Caco-2 (cell line): Measurements from ENCODE around the gene FRMD4A. TPM values are rescaled to one million over a fixed set of nuclear protein-coding genes. Genes with fewer than 3 reads are reported as not detected.

Source experiments
- BruUV-seq: library from RNA; stranded (reverse); fragments of 400-500 nt; replicated peaks from 2 replicates; lab custom pipeline; 2021; lab: Mats Ljungman, UMichigan
- CTCF ChIA-PET: fragments of 300-600 bp; sonication (Branson Sonifier 250); formaldehyde crosslinking; loops from one replicate; lab custom pipeline; 2022; ENCODE audit warnings: antibody characterized with exemption; lab: Charles Lee
- POLR2A ChIA-PET: fragments of 300-600 bp; sonication (Branson Sonifier 250); formaldehyde crosslinking; loops from one replicate; lab custom pipeline; 2022; ENCODE audit warnings: antibody characterized with exemption; lab: Charles Lee
- DNase-seq, 2 experiments: peaks; one replicate each; pipeline versions ENCODE4 v3.0.0 to v3.0.0-alpha.2; 2020 to 2022
- H3K27me3 ChIP-seq: replicated peaks from 2 replicates; pipeline ENCODE4 v1.6.0; 2011; ENCODE audit warnings: low read length; ENCODE audit not compliant: control insufficient read depth, insufficient read depth
- H3K36me3 ChIP-seq: 2 replicates; pipeline ENCODE4 v1.5.1; 2011; ENCODE audit warnings: low read length; ENCODE audit not compliant: control insufficient read depth, insufficient read depth
- H3K4me1 ChIP-seq: fragments of 250-450 bp; sonication (Bioruptor Pico); 2 replicates; pipeline ENCODE4 v1.5.1; 2020; ENCODE audit warnings: mild to moderate bottlenecking
- H3K4me3 ChIP-seq: 2 replicates; pipeline ENCODE4 v1.5.1; 2011; ENCODE audit warnings: low read depth, mild to moderate bottlenecking, control low read depth, low read length
- H3K9me3 ChIP-seq: fragments of 250-450 bp; sonication (Bioruptor Pico); 2 replicates; pipeline ENCODE4 v1.5.1; 2020; ENCODE audit warnings: mild to moderate bottlenecking, moderate library complexity
- H3K27ac Mint-ChIP-seq: one replicate; pipeline ENCODE4 v1.8.0; 2022; ENCODE audit warnings: mixed read lengths; ENCODE audit not compliant: unreplicated experiment
- H3K27me3 Mint-ChIP-seq: one replicate; pipeline ENCODE4 v1.8.0; 2022; ENCODE audit warnings: mixed read lengths; ENCODE audit not compliant: insufficient read depth, unreplicated experiment
- H3K36me3 Mint-ChIP-seq: one replicate; pipeline ENCODE4 v1.8.0; 2022; ENCODE audit warnings: mild to moderate bottlenecking, mixed read lengths; ENCODE audit not compliant: insufficient read depth, unreplicated experiment
- H3K4me1 Mint-ChIP-seq: one replicate; pipeline ENCODE4 v1.8.0; 2022; ENCODE audit warnings: low read depth, mixed read lengths; ENCODE audit not compliant: unreplicated experiment
- H3K4me3 Mint-ChIP-seq: one replicate; pipeline ENCODE4 v1.8.0; 2022; ENCODE audit warnings: mild to moderate bottlenecking, moderate library complexity, mixed read lengths; ENCODE audit not compliant: unreplicated experiment
- H3K9me3 Mint-ChIP-seq: one replicate; pipeline ENCODE4 v1.8.0; 2022; ENCODE audit warnings: mixed read lengths; ENCODE audit not compliant: unreplicated experiment
- CTCF ChIP-seq, 2 experiments: fragments of 200-600 bp in 1 of 2; IDR thresholded peaks; 1 replicate in 1 of 2; 2 replicates in 1 of 2; pipeline versions ENCODE4 v1.5.1 to v1.8.0; 2011 to 2022; ENCODE audit warnings: antibody characterized with exemption in 1 of 2, control low read depth in 1 of 2, inconsistent platforms in 1 of 2, low read depth in 1 of 2, low read length in 1 of 2, mild to moderate bottlenecking in 1 of 2, moderate library complexity in 1 of 2; ENCODE audit not compliant: insufficient read depth in 1 of 2, severe bottlenecking in 1 of 2, unreplicated experiment in 1 of 2
- intact Hi-C: fragments of 100-400 bp; cut with micrococcal nuclease; formaldehyde crosslinking; loops from one replicate; pipeline ENCODE4 v1.10.0; 2022; ENCODE audit not compliant: unreplicated experiment
- total RNA-seq: library from RNA; stranded (reverse); gene quantifications from 2 replicates; pipeline ENCODE4 v1.2.3, GENCODE V29; 2022

Gene FRMD4A
- total RNA-seq, 1 experiment from 2014 or later, result 52.1 TPM

- Mint-ChIP-seq H3K27me3 (no peaks in the 10 kb centered on the region), H3K36me3 (peaks cover 89% of the 10 kb centered on the region), H3K4me1 (peaks cover 16% of the 10 kb centered on the region), H3K4me3 (no peak overlapping the region), H3K27ac (no peak overlapping the region), H3K9me3 (no peaks in the 10 kb centered on the region)
- ChIA-PET POLR2A (no interaction called here), CTCF (no interaction called here)
- DNase-seq, result no peak
- TF ChIP-seq CTCF (IDR thresholded peaks at IDR 0.05; ENCODE audit: insufficient read depth in 1 of 2, low read depth in 1 of 2, low read length in 1 of 2, severe bottlenecking in 1 of 2, unreplicated experiment in 1 of 2), result no peak
- Histone ChIP-seq H3K27me3 (no peaks in the 10 kb centered on the region), H3K36me3 (peaks cover 8% of the 10 kb centered on the region), H3K4me1 (no peaks in the 10 kb centered on the region), H3K4me3 (no peak overlapping the region), H3K9me3 (no peaks in the 10 kb centered on the region)
- BruUV-seq, result no TSS peak
- intact Hi-C loops, result loop anchor here (5.0 kb wide), 1 partner anchor 46 kb away; no protein-coding TSS in a partner anchor
Measured at GRCh38 chr10:13661256-13661655, 669.5 kb downstream of the FRMD4A start.

GRCh38 chr10:13660551-13660920 is 670.2 kb downstream of the FRMD4A start:
- CTCF ChIA-PET, result no interaction called here

GRCh38 chr10:13659887-13660550 is 670.7 kb downstream of the FRMD4A start:
- no peak overlapping the region for H3K4me3 Mint-ChIP-seq
- H3K9me3 Mint-ChIP-seq, result no peaks in the 10 kb centered on the region
- CTCF ChIA-PET, result interaction anchor here (0.6 to 1.6 kb wide), 7 partner anchors 19 to 119 kb away, joined by 3 to 4 read pairs (median 3); partner anchors contain the start of gene PRPF18
- Histone ChIP-seq H3K9me3 (no peaks in the 10 kb centered on the region), H3K27me3 (no peaks in the 10 kb centered on the region), H3K36me3 (peaks cover 7% of the 10 kb centered on the region; the same call in 1 of the 2 replicates), H3K4me3 (no peak overlapping the region), H3K4me1 (no peaks in the 10 kb centered on the region)
- peaks cover 16% of the 10 kb centered on the region for H3K4me1 Mint-ChIP-seq
- no peaks in the 10 kb centered on the region for H3K27me3 Mint-ChIP-seq
- H3K27ac Mint-ChIP-seq, result peak overlapping the region; percentile 14
- no TSS peak for BruUV-seq
- DNase-seq, result peak; percentile 70 to 78
- POLR2A ChIA-PET, result no interaction called here
- peaks cover 83% of the 10 kb centered on the region for H3K36me3 Mint-ChIP-seq
- TF ChIP-seq CTCF (IDR thresholded peaks at IDR 0.05; ENCODE audit: insufficient read depth in 1 of 2, low read depth in 1 of 2, low read length in 1 of 2, severe bottlenecking in 1 of 2, unreplicated experiment in 1 of 2), result peak; percentile 96 to 98
- intact Hi-C loops, result loop anchor here (1.0 to 5.0 kb wide), 3 partner anchors 47 to 118 kb away; no protein-coding TSS in a partner anchor

More at GRCh38 chr10:13660551-13660920, 670.2 kb downstream of the FRMD4A start:
- TF ChIP-seq CTCF (IDR thresholded peaks at IDR 0.05; ENCODE audit: insufficient read depth in 1 of 2, low read depth in 1 of 2, low read length in 1 of 2, severe bottlenecking in 1 of 2, unreplicated experiment in 1 of 2), result no peak
- H3K4me3 Mint-ChIP-seq, result no peak overlapping the region
- no peaks in the 10 kb centered on the region for H3K27me3 Mint-ChIP-seq
- DNase-seq, result no peak
- H3K27ac Mint-ChIP-seq, result peak overlapping the region; percentile 14
- no peak overlapping the region for H3K4me3 ChIP-seq
- H3K27me3 ChIP-seq, result no peaks in the 10 kb centered on the region
- no TSS peak for BruUV-seq
- intact Hi-C loops, result loop anchor here (1.0 to 5.0 kb wide), 3 partner anchors 47 to 118 kb away; no protein-coding TSS in a partner anchor
- POLR2A ChIA-PET, result no interaction called here
- peaks cover 16% of the 10 kb centered on the region for H3K4me1 Mint-ChIP-seq
- H3K9me3 Mint-ChIP-seq, result no peaks in the 10 kb centered on the region
- H3K36me3 Mint-ChIP-seq, result peaks cover 88% of the 10 kb centered on the region
- H3K9me3 ChIP-seq, result no peaks in the 10 kb centered on the region
- H3K36me3 ChIP-seq, result peaks cover 7% of the 10 kb centered on the region
- H3K4me1 ChIP-seq, result no peaks in the 10 kb centered on the region
